Epithelial cell of esophagus (primary cell): ENCODE measurements around the gene WDR11.

Source experiments
- DNase-seq: peaks from one replicate; pipeline ENCODE4 v3.0.0; 2010; ENCODE audit warnings: low read depth
- H3K4me3 ChIP-seq: 2 replicates; pipeline ENCODE4 v1.5.1; 2011; ENCODE audit warnings: mild to moderate bottlenecking, low read length, control low read depth
- CTCF ChIP-seq: IDR thresholded peaks from 2 replicates; pipeline ENCODE4 v1.5.1; 2011; ENCODE audit warnings: low read depth, mild to moderate bottlenecking, low read length, control low read depth, inconsistent platforms; ENCODE audit not compliant: insufficient read depth; ENCODE audit errors: missing control alignments

The WDR11 gene

GRCh38 chr10:120838941-120839340 lies 12.2 kb upstream of the WDR11 start:
- DNase-seq, result no peak
- H3K4me3 ChIP-seq, result no peak overlapping the region
- TF ChIP-seq CTCF, result no peak

- no peak overlapping the region for H3K4me3 ChIP-seq
- DNase-seq, result no peak
- TF ChIP-seq CTCF, result no peak
Measured at GRCh38 chr10:120841522-120842189, 9.5 kb upstream of the WDR11 start.

- no peak overlapping the region for H3K4me3 ChIP-seq
- DNase-seq, result no peak
- no peak for TF ChIP-seq CTCF
Measured at GRCh38 chr10:120854388-120854787, 3.2 kb downstream of the WDR11 start.

GRCh38 chr10:120861178-120861855 lies 10.2 kb downstream of the WDR11 start:
- no peak for TF ChIP-seq CTCF
- DNase-seq, result peak; percentile 3
- no peak overlapping the region for H3K4me3 ChIP-seq

GRCh38 chr10:120873741-120874140 lies 22.6 kb downstream of the WDR11 start:
- no peak for DNase-seq
- TF ChIP-seq CTCF, result no peak
- H3K4me3 ChIP-seq, result no peak overlapping the region

GRCh38 chr10:120883071-120883470 lies 31.9 kb downstream of the WDR11 start:
- TF ChIP-seq CTCF, result no peak
- DNase-seq, result no peak

GRCh38 chr10:120887482-120887881 lies 36.3 kb downstream of the WDR11 start:
- no peak for TF ChIP-seq CTCF
- no peak overlapping the region for H3K4me3 ChIP-seq
- DNase-seq, result no peak

More at GRCh38 chr10:120883071-120883470, 31.9 kb downstream of the WDR11 start:
- H3K4me3 ChIP-seq, result no peak overlapping the region
